Caco-2 (cell line): ENCODE data around the gene SUPV3L1. TPM values are rescaled to one million over a fixed set of nuclear protein-coding genes. Genes with fewer than 3 reads are reported as not detected.
A peak's percentile ranks its signal among the peaks of the same experiment; 100 is the strongest.

Experiments used
- BruUV-seq: library from RNA; stranded (reverse); fragments of 400-500 nt; replicated peaks from 2 replicates; lab custom pipeline; 2021; lab: Mats Ljungman, UMichigan
- CTCF ChIA-PET: fragments of 300-600 bp; sonication (Branson Sonifier 250); formaldehyde crosslinking; loops from one replicate; lab custom pipeline; 2022; ENCODE audit warnings: antibody characterized with exemption; lab: Charles Lee
- POLR2A ChIA-PET: fragments of 300-600 bp; sonication (Branson Sonifier 250); formaldehyde crosslinking; loops from one replicate; lab custom pipeline; 2022; ENCODE audit warnings: antibody characterized with exemption; lab: Charles Lee
- DNase-seq, 2 experiments: peaks; one replicate each; pipeline versions ENCODE4 v3.0.0 to v3.0.0-alpha.2; 2020 to 2022
- H3K27me3 ChIP-seq: replicated peaks from 2 replicates; pipeline ENCODE4 v1.6.0; 2011; ENCODE audit warnings: low read length; ENCODE audit not compliant: control insufficient read depth, insufficient read depth
- H3K36me3 ChIP-seq: 2 replicates; pipeline ENCODE4 v1.5.1; 2011; ENCODE audit warnings: low read length; ENCODE audit not compliant: control insufficient read depth, insufficient read depth
- H3K4me1 ChIP-seq: fragments of 250-450 bp; sonication (Bioruptor Pico); 2 replicates; pipeline ENCODE4 v1.5.1; 2020; ENCODE audit warnings: mild to moderate bottlenecking
- H3K4me3 ChIP-seq: 2 replicates; pipeline ENCODE4 v1.5.1; 2011; ENCODE audit warnings: low read depth, mild to moderate bottlenecking, control low read depth, low read length
- H3K9me3 ChIP-seq: fragments of 250-450 bp; sonication (Bioruptor Pico); 2 replicates; pipeline ENCODE4 v1.5.1; 2020; ENCODE audit warnings: mild to moderate bottlenecking, moderate library complexity
- H3K27ac Mint-ChIP-seq: one replicate; pipeline ENCODE4 v1.8.0; 2022; ENCODE audit warnings: mixed read lengths; ENCODE audit not compliant: unreplicated experiment
- H3K27me3 Mint-ChIP-seq: one replicate; pipeline ENCODE4 v1.8.0; 2022; ENCODE audit warnings: mixed read lengths; ENCODE audit not compliant: insufficient read depth, unreplicated experiment
- H3K36me3 Mint-ChIP-seq: one replicate; pipeline ENCODE4 v1.8.0; 2022; ENCODE audit warnings: mild to moderate bottlenecking, mixed read lengths; ENCODE audit not compliant: insufficient read depth, unreplicated experiment
- H3K4me1 Mint-ChIP-seq: one replicate; pipeline ENCODE4 v1.8.0; 2022; ENCODE audit warnings: low read depth, mixed read lengths; ENCODE audit not compliant: unreplicated experiment
- H3K4me3 Mint-ChIP-seq: one replicate; pipeline ENCODE4 v1.8.0; 2022; ENCODE audit warnings: mild to moderate bottlenecking, moderate library complexity, mixed read lengths; ENCODE audit not compliant: unreplicated experiment
- H3K9me3 Mint-ChIP-seq: one replicate; pipeline ENCODE4 v1.8.0; 2022; ENCODE audit warnings: mixed read lengths; ENCODE audit not compliant: unreplicated experiment
- intact Hi-C: fragments of 100-400 bp; cut with micrococcal nuclease; formaldehyde crosslinking; loops from one replicate; pipeline ENCODE4 v1.10.0; 2022; ENCODE audit not compliant: unreplicated experiment
- total RNA-seq: library from RNA; stranded (reverse); gene quantifications from 2 replicates; pipeline ENCODE4 v1.2.3, GENCODE V29; 2022
- TF ChIP-seq, protein P1 (sequence below), 2 experiments: fragments of 200-600 bp in 1 of 2; IDR thresholded peaks; 1 replicate in 1 of 2; 2 replicates in 1 of 2; pipeline versions ENCODE4 v1.5.1 to v1.8.0; 2011 to 2022; ENCODE audit warnings: antibody characterized with exemption in 1 of 2, control low read depth in 1 of 2, inconsistent platforms in 1 of 2, low read depth in 1 of 2, low read length in 1 of 2, mild to moderate bottlenecking in 1 of 2, moderate library complexity in 1 of 2; ENCODE audit not compliant: insufficient read depth in 1 of 2, severe bottlenecking in 1 of 2, unreplicated experiment in 1 of 2

Gene SUPV3L1
- total RNA-seq, 1 experiment from 2014 or later, result 77.1 TPM

DNA sequence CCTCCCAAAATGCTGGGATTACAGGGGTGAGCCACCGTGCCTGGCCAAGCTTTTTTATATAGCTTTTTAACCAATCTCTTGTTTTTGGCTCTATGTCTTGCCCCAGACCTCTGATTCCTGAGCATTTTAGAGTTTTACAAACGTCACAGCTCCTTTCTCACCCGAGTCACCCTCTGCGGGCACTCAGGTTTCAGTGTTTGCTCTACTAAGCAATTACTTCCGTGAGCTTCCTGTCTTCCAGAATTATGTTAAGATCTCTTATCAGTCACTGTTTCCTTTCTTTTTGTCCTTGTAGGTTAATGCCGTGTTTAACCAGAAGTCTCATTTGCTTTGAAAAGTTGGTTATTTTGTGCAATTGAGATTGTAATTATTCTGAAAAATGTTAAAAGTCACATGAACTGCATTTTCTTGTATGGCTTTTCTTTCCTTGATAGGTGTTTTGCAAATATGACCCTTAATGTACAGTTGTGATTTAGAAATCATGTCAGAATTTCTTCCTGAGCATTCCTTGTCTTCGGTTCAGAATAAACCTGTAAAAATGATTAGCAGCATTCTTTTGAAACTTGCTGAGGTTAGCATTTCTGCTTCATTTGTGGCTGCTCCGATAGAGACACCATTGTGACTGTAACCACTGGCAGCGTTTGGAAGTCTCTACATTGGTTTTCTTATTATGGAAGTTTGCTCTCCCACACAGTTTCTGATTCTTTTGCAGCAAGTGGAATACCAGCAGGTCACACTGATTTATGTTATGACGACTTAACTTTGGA lies 35.6 kb downstream of the SUPV3L1 start:
- Mint-ChIP-seq H3K9me3 (no peaks in the 10 kb centered on the region), H3K27ac (no peak overlapping the region), H3K4me1 (peaks cover 38% of the 10 kb centered on the region), H3K36me3 (peaks cover 10% of the 10 kb centered on the region), H3K4me3 (no peak overlapping the region), H3K27me3 (no peaks in the 10 kb centered on the region)
- ChIA-PET POLR2A (no interaction called here), CTCF (no interaction called here)
- intact Hi-C loops, result no loop called here
- DNase-seq, result peak in 1 of 2 experiments; percentile 1
- Histone ChIP-seq H3K36me3 (no peaks in the 10 kb centered on the region), H3K27me3 (no peaks in the 10 kb centered on the region), H3K9me3 (no peaks in the 10 kb centered on the region), H3K4me1 (peaks cover 39% of the 10 kb centered on the region), H3K4me3 (no peak overlapping the region)
- TF ChIP-seq, protein P1, sequence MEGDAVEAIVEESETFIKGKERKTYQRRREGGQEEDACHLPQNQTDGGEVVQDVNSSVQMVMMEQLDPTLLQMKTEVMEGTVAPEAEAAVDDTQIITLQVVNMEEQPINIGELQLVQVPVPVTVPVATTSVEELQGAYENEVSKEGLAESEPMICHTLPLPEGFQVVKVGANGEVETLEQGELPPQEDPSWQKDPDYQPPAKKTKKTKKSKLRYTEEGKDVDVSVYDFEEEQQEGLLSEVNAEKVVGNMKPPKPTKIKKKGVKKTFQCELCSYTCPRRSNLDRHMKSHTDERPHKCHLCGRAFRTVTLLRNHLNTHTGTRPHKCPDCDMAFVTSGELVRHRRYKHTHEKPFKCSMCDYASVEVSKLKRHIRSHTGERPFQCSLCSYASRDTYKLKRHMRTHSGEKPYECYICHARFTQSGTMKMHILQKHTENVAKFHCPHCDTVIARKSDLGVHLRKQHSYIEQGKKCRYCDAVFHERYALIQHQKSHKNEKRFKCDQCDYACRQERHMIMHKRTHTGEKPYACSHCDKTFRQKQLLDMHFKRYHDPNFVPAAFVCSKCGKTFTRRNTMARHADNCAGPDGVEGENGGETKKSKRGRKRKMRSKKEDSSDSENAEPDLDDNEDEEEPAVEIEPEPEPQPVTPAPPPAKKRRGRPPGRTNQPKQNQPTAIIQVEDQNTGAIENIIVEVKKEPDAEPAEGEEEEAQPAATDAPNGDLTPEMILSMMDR (IDR thresholded peaks at IDR 0.05; ENCODE audit: insufficient read depth in 1 of 2, low read depth in 1 of 2, low read length in 1 of 2, severe bottlenecking in 1 of 2, unreplicated experiment in 1 of 2), result no peak
- no TSS peak for BruUV-seq

DNA sequence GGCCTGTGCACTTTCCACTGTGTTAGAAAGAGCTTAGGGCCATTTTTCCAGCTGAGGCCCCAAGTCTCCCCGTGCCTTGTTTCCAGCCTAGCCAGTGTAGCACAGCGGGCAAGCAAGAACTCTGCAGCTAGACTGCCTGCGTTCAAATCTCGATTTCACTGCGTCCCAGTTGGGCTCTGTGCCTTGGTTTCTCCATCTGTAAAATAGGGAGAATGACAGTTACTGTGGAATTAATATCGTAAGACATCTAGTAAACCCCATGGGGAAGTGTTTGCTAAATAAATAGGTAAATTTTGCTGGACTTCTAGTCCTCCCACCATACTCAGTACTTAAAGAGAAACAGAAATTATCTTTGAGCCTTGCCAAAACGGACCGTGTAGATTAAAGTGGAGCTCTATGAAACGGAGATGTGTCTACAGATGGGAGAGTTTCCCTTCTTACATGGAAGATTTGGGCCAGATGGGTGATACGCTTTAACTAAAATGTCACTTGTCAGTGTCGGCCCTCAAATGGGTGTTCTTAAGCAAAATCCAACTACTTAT lies 36.6 kb downstream of the SUPV3L1 start:
- Mint-ChIP-seq H3K36me3 (peaks cover 10% of the 10 kb centered on the region), H3K4me1 (peaks cover 33% of the 10 kb centered on the region), H3K27ac (peak overlapping the region; percentile 74), H3K27me3 (no peaks in the 10 kb centered on the region), H3K9me3 (no peaks in the 10 kb centered on the region), H3K4me3 (no peak overlapping the region)
- H3K4me1 ChIP-seq, result peaks cover 34% of the 10 kb centered on the region
- BruUV-seq, result TSS peak; percentile 85
- ChIA-PET POLR2A (interaction anchor here (0.7 kb wide), 1 partner anchor 101 kb away, joined by 6 read pairs; no protein-coding TSS in a partner anchor), CTCF (interaction anchor here (1.1 to 1.2 kb wide), 2 partner anchors 36 to 192 kb away, joined by 3 to 4 read pairs; partner anchors contain the start of gene SUPV3L1)
- intact Hi-C loops, result no loop called here
- H3K36me3 ChIP-seq, result no peaks in the 10 kb centered on the region
- TF ChIP-seq, protein P1 (IDR thresholded peaks at IDR 0.05; ENCODE audit: insufficient read depth in 1 of 2, low read depth in 1 of 2, low read length in 1 of 2, severe bottlenecking in 1 of 2, unreplicated experiment in 1 of 2), result no peak
- no peak overlapping the region for H3K4me3 ChIP-seq
- H3K27me3 ChIP-seq, result no peaks in the 10 kb centered on the region
- DNase-seq, result peak in 1 of 2 experiments; percentile 21
- no peaks in the 10 kb centered on the region for H3K9me3 ChIP-seq

GRCh38 chr10:69217119-69217754 lies 37.2 kb downstream of the SUPV3L1 start:
- peaks cover 40% of the 10 kb centered on the region for H3K4me1 ChIP-seq
- Mint-ChIP-seq H3K27me3 (no peaks in the 10 kb centered on the region), H3K4me1 (peaks cover 39% of the 10 kb centered on the region), H3K4me3 (no peak overlapping the region), H3K36me3 (peaks cover 10% of the 10 kb centered on the region), H3K9me3 (no peaks in the 10 kb centered on the region), H3K27ac (peak overlapping the region; percentile 74)
- H3K9me3 ChIP-seq, result no peaks in the 10 kb centered on the region
- BruUV-seq, result no TSS peak
- TF ChIP-seq, protein P1 (IDR thresholded peaks at IDR 0.05; ENCODE audit: insufficient read depth in 1 of 2, low read depth in 1 of 2, low read length in 1 of 2, severe bottlenecking in 1 of 2, unreplicated experiment in 1 of 2), result no peak
- CTCF ChIA-PET, result interaction anchor here (0.6 to 1.2 kb wide), 4 partner anchors 37 to 349 kb away, joined by 3 to 5 read pairs (median 4); partner anchors contain the start of gene SUPV3L1
- H3K27me3 ChIP-seq, result no peaks in the 10 kb centered on the region
- intact Hi-C loops, result no loop called here
- no peaks in the 10 kb centered on the region for H3K36me3 ChIP-seq
- POLR2A ChIA-PET, result interaction anchor here (0.7 kb wide), 1 partner anchor 100 kb away, joined by 6 read pairs; no protein-coding TSS in a partner anchor
- H3K4me3 ChIP-seq, result no peak overlapping the region
- DNase-seq, result peak; percentile 38 to 75
